ENCODE measurements around the gene MSH2.
"Not testable (repeated sequence)": the region's sequence is repeated elsewhere in the genome, so short reads cannot be mapped to it uniquely, and the experiment has no call there.

Gene MSH2

GRCh38 chr2:47485751-47486300 is 82.9 kb downstream of the MSH2 start:
- DNase-seq: no peak

GRCh38 chr2:47486841-47487497 is 84.0 kb downstream of the MSH2 start:
- DNase-seq: no peak

GRCh38 chr2:47487498-47487875 is 84.5 kb downstream of the MSH2 start:
- DNase-seq: no peak

- DNase-seq: no peak
Measured at GRCh38 chr2:47488870-47489584, 86.1 kb downstream of the MSH2 start.

- no peak for DNase-seq
Measured at GRCh38 chr2:47490406-47490805, 87.5 kb downstream of the MSH2 start.

- no peak for DNase-seq
Measured at GRCh38 chr2:47493317-47494035, 90.5 kb downstream of the MSH2 start.

GRCh38 chr2:47494267-47495130 is 91.5 kb downstream of the MSH2 start:
- DNase-seq: no peak

GRCh38 chr2:47497843-47498460 is 95.0 kb downstream of the MSH2 start:
- no peak for DNase-seq

- DNase-seq: no peak
Measured at GRCh38 chr2:47499093-47499492, 96.1 kb downstream of the MSH2 start.

- DNase-seq: no peak
Measured at GRCh38 chr2:47499621-47500309, 96.8 kb downstream of the MSH2 start.

GRCh38 chr2:47501374-47502200 is 98.6 kb downstream of the MSH2 start:
- no peak for DNase-seq

GRCh38 chr2:47502498-47502897 is 99.5 kb downstream of the MSH2 start:
- not testable (repeated sequence) for DNase-seq

- no peak for DNase-seq
Measured at GRCh38 chr2:47503481-47504070, 100.6 kb downstream of the MSH2 start.

GRCh38 chr2:47504174-47504810 is 101.3 kb downstream of the MSH2 start:
- no peak for DNase-seq

- DNase-seq: no peak
Measured at GRCh38 chr2:47506024-47506423, 103.1 kb downstream of the MSH2 start.

GRCh38 chr2:47506436-47506835 is 103.5 kb downstream of the MSH2 start:
- DNase-seq: no peak

- DNase-seq: no peak
Measured at GRCh38 chr2:47508080-47508479, 105.1 kb downstream of the MSH2 start.

GRCh38 chr2:47508641-47509040 is 105.7 kb downstream of the MSH2 start:
- no peak for DNase-seq

- no peak for DNase-seq
Measured at GRCh38 chr2:47509250-47509649, 106.3 kb downstream of the MSH2 start.

Data from 8988T (cell line).